Measurements from ENCODE around the gene CLEC18C.
"Not testable (repeated sequence)": the region's sequence is repeated elsewhere in the genome, so short reads cannot be mapped to it uniquely, and the experiment has no call there.

Gene CLEC18C

GRCh38 chr16:70187858-70188607 lies 14.4 kb downstream of the CLEC18C start:
- H3K9me3 Mint-ChIP-seq; H3K4me1 Mint-ChIP-seq (ENCODE audit: low read depth); H3K27ac Mint-ChIP-seq: not testable (repeated sequence)

DNA sequence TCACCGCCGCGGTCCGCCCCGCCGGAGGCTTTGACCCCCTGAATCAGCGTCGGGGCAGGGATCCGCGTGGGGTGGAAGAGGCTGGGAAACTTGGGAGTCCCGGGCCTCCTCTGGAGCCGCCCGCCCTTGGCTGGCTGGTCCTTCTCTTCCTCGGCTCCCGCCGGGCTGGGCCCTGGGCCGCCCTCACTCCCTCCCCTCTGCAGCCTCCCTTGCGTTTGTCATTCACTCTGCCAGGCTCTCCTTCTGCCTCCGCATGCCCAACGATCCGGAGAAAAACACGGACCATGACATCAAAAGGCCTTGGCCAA lies 15.0 kb downstream of the CLEC18C start:
- H3K4me1 Mint-ChIP-seq (ENCODE audit: low read depth); H3K27me3 Mint-ChIP-seq (ENCODE audit: low read depth); H3K4me3 Mint-ChIP-seq; H3K9me3 Mint-ChIP-seq; H3K36me3 Mint-ChIP-seq (ENCODE audit: low read depth); H3K27ac Mint-ChIP-seq: not testable (repeated sequence)

More at GRCh38 chr16:70187858-70188607, 14.4 kb downstream of the CLEC18C start:
- not testable (repeated sequence) for H3K36me3 Mint-ChIP-seq (ENCODE audit: low read depth); H3K27me3 Mint-ChIP-seq (ENCODE audit: low read depth); H3K4me3 Mint-ChIP-seq

DNA sequence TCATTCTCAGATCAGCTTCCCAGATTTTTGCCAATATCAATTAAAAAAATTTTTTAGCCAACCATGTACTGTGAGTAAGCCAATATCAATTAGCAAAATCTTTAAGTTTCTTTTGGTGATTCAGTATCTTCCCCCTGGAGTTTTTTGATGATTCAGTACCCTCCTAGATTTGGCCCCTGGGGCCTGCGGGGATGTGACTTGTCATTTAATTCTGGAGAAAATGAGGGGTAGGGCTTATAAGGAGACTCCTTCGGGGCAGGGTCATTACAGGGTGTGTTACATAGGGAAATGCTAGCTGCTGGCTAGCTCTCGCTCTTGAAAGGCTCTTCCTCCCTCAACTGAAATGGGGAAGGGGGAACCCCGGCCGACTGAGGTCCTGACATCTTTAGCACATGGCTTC lies 17.0 kb downstream of the CLEC18C start:
- H3K36me3 Mint-ChIP-seq (ENCODE audit: low read depth); H3K4me1 Mint-ChIP-seq (ENCODE audit: low read depth); H3K27me3 Mint-ChIP-seq (ENCODE audit: low read depth); H3K9me3 Mint-ChIP-seq; H3K27ac Mint-ChIP-seq; H3K4me3 Mint-ChIP-seq: not testable (repeated sequence)

DNA sequence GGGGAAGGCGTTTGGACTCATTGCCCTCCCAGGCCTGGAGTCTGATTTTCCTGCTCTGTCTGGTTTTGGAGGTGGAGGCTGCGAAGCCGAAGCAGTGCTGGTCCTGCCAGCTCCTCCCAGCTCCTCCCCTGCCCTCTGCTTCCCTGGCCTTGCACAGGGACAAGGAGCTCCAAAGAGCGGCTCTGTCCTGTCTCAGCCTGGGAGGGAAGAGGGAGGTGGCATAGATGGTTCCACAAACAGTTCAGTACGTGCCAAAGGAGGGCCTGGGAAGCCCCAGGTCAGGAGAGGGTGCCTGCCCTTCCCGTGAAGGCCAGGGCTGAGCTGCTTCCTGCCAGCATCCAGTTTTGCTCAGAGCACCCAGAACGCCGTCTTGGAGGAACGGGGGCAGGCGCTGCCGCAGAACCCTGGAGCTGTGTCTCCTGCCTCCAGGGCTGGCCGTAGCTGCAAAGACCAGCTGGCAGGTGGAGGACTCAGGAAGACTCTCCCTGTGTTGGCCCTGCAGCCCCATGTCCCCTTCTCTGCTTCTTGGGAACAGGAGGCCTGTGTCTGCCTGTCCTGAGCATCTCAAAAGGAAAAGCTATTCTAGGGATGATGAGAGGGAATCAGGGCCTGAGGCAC lies 23.2 kb downstream of the CLEC18C start:
- H3K4me1 Mint-ChIP-seq (ENCODE audit: low read depth); H3K36me3 Mint-ChIP-seq (ENCODE audit: low read depth); H3K9me3 Mint-ChIP-seq; H3K27me3 Mint-ChIP-seq (ENCODE audit: low read depth); H3K4me3 Mint-ChIP-seq; H3K27ac Mint-ChIP-seq: not testable (repeated sequence)

DNA sequence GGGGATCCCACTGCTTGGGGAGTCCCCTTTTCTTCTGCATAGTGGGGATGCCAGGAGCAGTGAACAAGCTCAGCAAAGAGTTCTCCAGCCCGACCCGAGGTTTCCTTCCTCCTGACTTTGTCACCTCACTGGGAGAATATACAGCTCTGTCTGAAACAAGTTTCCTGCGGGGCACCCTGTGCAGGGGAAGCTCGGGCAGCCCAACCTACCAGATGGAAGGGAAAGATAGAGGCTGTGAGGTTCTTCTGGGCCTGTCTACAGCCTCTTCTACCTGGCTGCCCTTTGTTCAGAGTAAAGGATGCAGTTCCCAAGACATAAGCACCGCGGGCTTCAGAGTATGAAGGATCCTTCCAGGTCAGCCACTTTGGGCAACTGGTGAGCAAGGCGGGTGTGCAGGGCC lies 24.0 kb downstream of the CLEC18C start:
- H3K4me1 Mint-ChIP-seq (ENCODE audit: low read depth); H3K27ac Mint-ChIP-seq; H3K36me3 Mint-ChIP-seq (ENCODE audit: low read depth); H3K27me3 Mint-ChIP-seq (ENCODE audit: low read depth); H3K4me3 Mint-ChIP-seq; H3K9me3 Mint-ChIP-seq: not testable (repeated sequence)

DNA sequence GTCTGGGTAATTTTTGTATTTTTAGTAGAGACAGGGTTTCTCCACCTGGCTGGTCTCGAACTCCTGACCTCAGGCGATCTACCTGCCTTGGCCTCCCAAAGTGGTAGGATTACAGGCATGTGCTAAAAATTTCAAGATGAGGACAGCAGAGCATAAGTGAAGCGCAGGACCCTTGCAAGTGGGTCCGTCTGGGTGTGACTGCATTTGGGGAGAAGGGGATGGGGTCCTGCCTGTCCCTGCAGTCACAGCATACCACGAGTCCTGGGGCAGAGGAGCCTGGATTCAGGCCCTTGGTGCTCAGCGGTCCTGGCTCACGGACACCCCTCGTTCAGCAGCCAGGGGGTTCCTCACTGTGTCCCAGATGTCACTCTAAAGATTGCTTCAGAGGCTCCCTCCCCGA lies 24.6 kb downstream of the CLEC18C start:
- H3K4me3 Mint-ChIP-seq; H3K27me3 Mint-ChIP-seq (ENCODE audit: low read depth); H3K27ac Mint-ChIP-seq; H3K9me3 Mint-ChIP-seq; H3K4me1 Mint-ChIP-seq (ENCODE audit: low read depth); H3K36me3 Mint-ChIP-seq (ENCODE audit: low read depth): not testable (repeated sequence)

DNA sequence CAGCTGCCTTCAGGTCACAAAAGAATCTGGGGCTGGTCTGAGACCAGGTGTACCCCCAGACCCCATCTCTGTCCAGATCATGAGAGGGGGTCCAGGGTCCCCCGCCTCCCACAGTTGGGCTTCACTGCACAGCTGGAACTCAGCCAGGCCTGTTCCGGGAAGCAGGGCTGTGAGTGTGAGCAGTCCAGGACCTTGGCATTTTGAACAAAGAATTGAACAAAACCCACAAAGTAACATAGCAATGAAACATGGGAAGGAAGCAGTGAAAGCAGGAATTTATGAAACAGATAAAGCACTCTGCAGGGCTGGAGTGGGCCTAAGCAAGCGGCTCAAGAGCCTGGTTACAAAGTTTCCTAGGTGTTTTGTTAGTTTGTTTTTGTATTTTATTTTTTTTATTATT lies 25.1 kb downstream of the CLEC18C start:
- H3K9me3 Mint-ChIP-seq; H3K27ac Mint-ChIP-seq; H3K4me3 Mint-ChIP-seq; H3K4me1 Mint-ChIP-seq (ENCODE audit: low read depth); H3K27me3 Mint-ChIP-seq (ENCODE audit: low read depth); H3K36me3 Mint-ChIP-seq (ENCODE audit: low read depth): not testable (repeated sequence)

DNA sequence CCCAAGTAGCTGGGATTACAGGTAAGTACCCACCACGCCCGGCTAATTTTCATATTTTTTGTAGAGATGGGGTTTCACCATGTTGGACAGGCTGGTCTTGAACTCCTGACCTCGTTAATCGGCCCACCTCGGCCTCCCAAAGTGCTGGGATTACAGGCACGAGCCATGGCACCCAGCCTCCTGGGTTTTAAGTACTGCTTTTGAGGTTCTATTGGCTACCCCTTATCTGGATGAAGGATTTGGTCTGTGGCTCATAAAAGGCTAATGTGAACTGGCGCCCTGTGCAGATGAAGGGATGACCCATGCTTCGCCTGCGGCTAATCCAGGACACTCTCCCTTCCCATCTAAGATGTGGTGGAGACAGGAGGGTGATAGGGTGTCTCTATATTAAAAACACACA lies 25.6 kb downstream of the CLEC18C start:
- not testable (repeated sequence) for H3K4me3 Mint-ChIP-seq; H3K27ac Mint-ChIP-seq; H3K36me3 Mint-ChIP-seq (ENCODE audit: low read depth); H3K27me3 Mint-ChIP-seq (ENCODE audit: low read depth); H3K9me3 Mint-ChIP-seq; H3K4me1 Mint-ChIP-seq (ENCODE audit: low read depth)

GRCh38 chr16:70200063-70200462 lies 26.5 kb downstream of the CLEC18C start:
- H3K4me1 Mint-ChIP-seq (ENCODE audit: low read depth); H3K27ac Mint-ChIP-seq; H3K4me3 Mint-ChIP-seq; H3K9me3 Mint-ChIP-seq; H3K27me3 Mint-ChIP-seq (ENCODE audit: low read depth); H3K36me3 Mint-ChIP-seq (ENCODE audit: low read depth): not testable (repeated sequence)

- not testable (repeated sequence) for H3K4me1 Mint-ChIP-seq (ENCODE audit: low read depth); H3K27ac Mint-ChIP-seq; H3K9me3 Mint-ChIP-seq; H3K27me3 Mint-ChIP-seq (ENCODE audit: low read depth); H3K36me3 Mint-ChIP-seq (ENCODE audit: low read depth); H3K4me3 Mint-ChIP-seq
Observed at GRCh38 chr16:70203508-70203907, 29.9 kb downstream of the CLEC18C start.

- not testable (repeated sequence) for H3K27ac Mint-ChIP-seq; H3K27me3 Mint-ChIP-seq (ENCODE audit: low read depth); H3K4me3 Mint-ChIP-seq; H3K9me3 Mint-ChIP-seq; H3K4me1 Mint-ChIP-seq (ENCODE audit: low read depth); H3K36me3 Mint-ChIP-seq (ENCODE audit: low read depth)
Observed at GRCh38 chr16:70204010-70204409, 30.4 kb downstream of the CLEC18C start.

DNA sequence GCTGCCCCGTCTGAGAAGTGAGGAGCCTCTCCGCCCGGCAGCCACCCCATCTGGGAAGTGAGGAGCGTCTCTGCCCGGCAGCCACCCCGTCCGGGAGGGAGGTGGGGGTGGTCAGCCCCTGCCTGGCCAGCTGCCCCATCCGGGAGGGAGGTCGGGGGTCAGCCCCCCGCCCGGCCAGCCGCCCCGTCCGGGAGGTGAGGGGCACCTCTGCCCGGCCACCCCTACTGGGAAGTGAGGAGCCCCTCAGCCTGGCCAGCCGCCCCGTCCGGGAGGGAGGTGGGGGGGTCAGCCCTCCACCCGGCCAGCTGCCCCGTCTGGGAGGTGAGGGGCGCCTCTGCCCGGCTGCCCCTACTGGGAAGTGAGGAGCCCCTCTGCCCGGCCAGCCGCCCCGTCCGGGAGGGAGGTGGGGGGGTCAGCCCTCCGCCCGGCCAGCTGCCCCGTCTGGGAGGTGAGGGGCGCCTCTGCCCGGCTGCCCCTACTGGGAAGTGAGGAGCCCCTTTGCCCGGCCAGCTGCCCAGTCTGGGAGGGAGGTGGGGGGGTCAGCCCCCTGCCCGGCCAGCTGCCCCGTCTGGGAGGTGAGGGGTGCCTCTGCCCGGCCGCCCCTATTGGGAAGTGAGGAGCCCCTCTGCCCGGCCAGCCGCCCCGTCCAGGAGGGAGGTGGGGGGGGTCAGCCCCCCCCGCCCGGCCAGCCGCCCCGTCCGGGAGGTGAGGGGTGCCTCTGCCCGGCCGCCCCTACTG lies 31.2 kb downstream of the CLEC18C start:
- not testable (repeated sequence) for H3K27me3 Mint-ChIP-seq (ENCODE audit: low read depth); H3K27ac Mint-ChIP-seq; H3K4me3 Mint-ChIP-seq; H3K9me3 Mint-ChIP-seq; H3K4me1 Mint-ChIP-seq (ENCODE audit: low read depth)
- peaks cover 10% of the 10 kb centered on the region for H3K36me3 Mint-ChIP-seq (ENCODE audit: low read depth)

GRCh38 chr16:70206382-70206781 lies 32.8 kb downstream of the CLEC18C start:
- H3K27me3 Mint-ChIP-seq (ENCODE audit: low read depth); H3K27ac Mint-ChIP-seq; H3K9me3 Mint-ChIP-seq; H3K4me3 Mint-ChIP-seq; H3K4me1 Mint-ChIP-seq (ENCODE audit: low read depth): not testable (repeated sequence)
- peaks cover 11% of the 10 kb centered on the region for H3K36me3 Mint-ChIP-seq (ENCODE audit: low read depth)

GRCh38 chr16:70218586-70218985 lies 45.0 kb downstream of the CLEC18C start:
- H3K27me3 Mint-ChIP-seq (ENCODE audit: low read depth); H3K27ac Mint-ChIP-seq; H3K9me3 Mint-ChIP-seq; H3K4me3 Mint-ChIP-seq; H3K4me1 Mint-ChIP-seq (ENCODE audit: low read depth): not testable (repeated sequence)
- peaks cover 14% of the 10 kb centered on the region for H3K36me3 Mint-ChIP-seq (ENCODE audit: low read depth)

DNA sequence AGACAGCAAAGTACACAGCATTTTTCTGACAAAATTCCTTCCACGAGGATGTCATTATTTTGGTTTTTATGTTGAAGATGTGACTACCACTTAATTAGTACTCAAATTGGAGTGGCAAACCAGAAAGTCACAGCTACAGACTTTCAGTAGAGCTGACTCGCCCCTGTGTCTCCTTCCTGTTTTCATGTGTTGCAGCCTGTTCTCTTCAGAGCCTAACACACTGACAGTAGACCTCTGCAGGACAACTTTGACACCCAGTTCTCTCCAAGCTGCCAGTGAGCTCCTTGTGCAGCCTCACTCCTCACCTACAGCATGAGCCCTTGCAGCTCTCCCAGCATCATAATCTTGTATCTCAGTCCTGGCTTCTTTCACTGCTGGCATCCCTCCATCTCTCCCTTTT lies 49.0 kb downstream of the CLEC18C start:
- H3K4me1 Mint-ChIP-seq (ENCODE audit: low read depth); H3K27me3 Mint-ChIP-seq (ENCODE audit: low read depth); H3K4me3 Mint-ChIP-seq; H3K9me3 Mint-ChIP-seq; H3K27ac Mint-ChIP-seq: not testable (repeated sequence)
- peaks cover 18% of the 10 kb centered on the region for H3K36me3 Mint-ChIP-seq (ENCODE audit: low read depth)

Measured in T-helper 1 cell treated with Interleukin-12 subunit alpha and Interleukin-12 subunit beta and Interleukin-4 antibody, amounts not matched to agents 30 μg/mL and 1 μg/mL, for 36 hours (primary cell).